Activated CD4-positive, alpha-beta T cell treated with anti-CD3 and anti-CD28 coated beads for 48 hours (primary cell): ENCODE data around the gene PLXNB2.
A peak's percentile ranks its signal among the peaks of the same experiment; 100 is the strongest.

Source experiments
- DNase-seq: peaks from one replicate; pipeline ENCODE4 v3.0.0-alpha.2; 2020

The PLXNB2 gene

GRCh38 chr22:50310031-50310722 is 2.7 kb upstream of the PLXNB2 start:
- no peak for DNase-seq

GRCh38 chr22:50309601-50309991 is 2.1 kb upstream of the PLXNB2 start:
- no peak for DNase-seq

- DNase-seq = no peak
These were observed 1.6 kb upstream of the PLXNB2 start for GRCh38 chr22:50308986-50309600.

GRCh38 chr22:50308597-50308935 is 1.1 kb upstream of the PLXNB2 start:
- DNase-seq = no peak

GRCh38 chr22:50307890-50308596 is 597 bp upstream of the PLXNB2 start:
- no peak for DNase-seq

- no peak for DNase-seq
These were observed 1.4 kb downstream of the PLXNB2 start for GRCh38 chr22:50305923-50306566.

- DNase-seq = no peak
These were observed 2.0 kb downstream of the PLXNB2 start for GRCh38 chr22:50305393-50305922.

GRCh38 chr22:50304528-50305392 is 2.7 kb downstream of the PLXNB2 start:
- no peak for DNase-seq

- DNase-seq = peak; percentile 24
These were observed 3.5 kb downstream of the PLXNB2 start for GRCh38 chr22:50303848-50304527.

- no peak for DNase-seq
These were observed 4.0 kb downstream of the PLXNB2 start for GRCh38 chr22:50303515-50303847.

- no peak for DNase-seq
These were observed 4.9 kb downstream of the PLXNB2 start for GRCh38 chr22:50302564-50302963.

GRCh38 chr22:50302041-50302541 is 5.4 kb downstream of the PLXNB2 start:
- no peak for DNase-seq

GRCh38 chr22:50301581-50301991 is 5.9 kb downstream of the PLXNB2 start:
- DNase-seq = no peak

- DNase-seq = no peak
These were observed 6.7 kb downstream of the PLXNB2 start for GRCh38 chr22:50300620-50301257.

GRCh38 chr22:50299785-50300619 is 7.4 kb downstream of the PLXNB2 start:
- DNase-seq = no peak

- no peak for DNase-seq
These were observed 8.3 kb downstream of the PLXNB2 start for GRCh38 chr22:50298937-50299784.

- no peak for DNase-seq
These were observed 9.2 kb downstream of the PLXNB2 start for GRCh38 chr22:50298266-50298637.

GRCh38 chr22:50297510-50298265 is 9.8 kb downstream of the PLXNB2 start:
- DNase-seq = no peak
